Common myeloid progenitor, CD34-positive (primary cell): Measurements from ENCODE around the gene LRRC71.

Experiments
- CTCF ChIA-PET: fragments of 350-600 bp; sonication (Branson Sonifier 250); formaldehyde crosslinking; loops from one replicate; lab custom pipeline; 2021; ENCODE audit warnings: antibody characterized with exemption; lab: Charles Lee
- POLR2A ChIA-PET: fragments of 350-600 bp; sonication (Branson Sonifier 250); formaldehyde crosslinking; loops from one replicate; lab custom pipeline; 2021; ENCODE audit warnings: antibody characterized with exemption; lab: Charles Lee
- DNase-seq, 3 donors: peaks; one replicate each; pipeline versions ENCODE4 v3.0.0 to v3.0.0-alpha.2; 2013
- H3K27ac ChIP-seq, 2 experiments: 1 replicate in 1 of 2; 2 replicates in 1 of 2; pipeline ENCODE4 v1.7.0; 2013; ENCODE audit warnings: inconsistent platforms in 2 of 2, low read length in 2 of 2, mild to moderate bottlenecking in 2 of 2, low read depth in 1 of 2, moderate library complexity in 1 of 2; ENCODE audit not compliant: severe bottlenecking in 2 of 2, insufficient read depth in 1 of 2, poor library complexity in 1 of 2
- H3K27me3 ChIP-seq, 5 experiments: replicated peaks in 2 of 5; 1 replicate in 3 of 5; 2 replicates in 2 of 5; pipeline versions ENCODE4 v1.6.1 to v1.7.0; 2013; ENCODE audit warnings: low read length in 4 of 5, mild to moderate bottlenecking in 2 of 5, moderate library complexity in 2 of 5, inconsistent platforms in 1 of 5; ENCODE audit not compliant: insufficient read depth in 5 of 5, control insufficient read depth in 4 of 5
- H3K36me3 ChIP-seq, 4 experiments: 1 replicate in 2 of 4; 2 replicates in 2 of 4; pipeline versions ENCODE4 v1.6.1 to v1.7.0; 2013; ENCODE audit warnings: low read length in 3 of 4, control low read depth in 1 of 4, mild to moderate bottlenecking in 1 of 4; ENCODE audit not compliant: control insufficient read depth in 4 of 4, insufficient read depth in 4 of 4
- H3K4me1 ChIP-seq, 4 experiments: 1 replicate in 3 of 4; 2 replicates in 1 of 4; pipeline versions ENCODE4 v1.6.1 to v1.7.1; 2013; ENCODE audit warnings: low read length in 3 of 4, mild to moderate bottlenecking in 3 of 4, control low read depth in 1 of 4, inconsistent platforms in 1 of 4, moderate library complexity in 1 of 4; ENCODE audit not compliant: control insufficient read depth in 4 of 4, insufficient read depth in 4 of 4; ENCODE audit errors: control extremely low read depth in 1 of 4
- H3K4me3 ChIP-seq, 7 experiments: 1 replicate in 4 of 7; 2 replicates in 3 of 7; pipeline versions ENCODE4 v1.5.1 to v1.7.0; 2013; ENCODE audit warnings: mild to moderate bottlenecking in 7 of 7, low read length in 6 of 7, moderate library complexity in 6 of 7, inconsistent platforms in 2 of 7, low read depth in 2 of 7, control low read depth in 1 of 7; ENCODE audit not compliant: insufficient read depth in 4 of 7, control insufficient read depth in 1 of 7; ENCODE audit errors: extremely low read depth in 1 of 7
- H3K9me3 ChIP-seq, 5 experiments: 1 replicate in 4 of 5; 2 replicates in 1 of 5; pipeline versions ENCODE4 v1.6.1 to v1.7.1; 2013; ENCODE audit warnings: low read length in 4 of 5, mild to moderate bottlenecking in 2 of 5, inconsistent platforms in 1 of 5, low read depth in 1 of 5, moderate library complexity in 1 of 5; ENCODE audit not compliant: control insufficient read depth in 4 of 5, insufficient read depth in 2 of 5; ENCODE audit errors: control extremely low read depth in 1 of 5
- WGBS: methylation state at CpG from one replicate; pipeline ENCODE4 v1.1.5; 2013; ENCODE audit not compliant: insufficient coverage; 5-methylcytosine and 5-hydroxymethylcytosine counted together

The LRRC71 gene

DNA sequence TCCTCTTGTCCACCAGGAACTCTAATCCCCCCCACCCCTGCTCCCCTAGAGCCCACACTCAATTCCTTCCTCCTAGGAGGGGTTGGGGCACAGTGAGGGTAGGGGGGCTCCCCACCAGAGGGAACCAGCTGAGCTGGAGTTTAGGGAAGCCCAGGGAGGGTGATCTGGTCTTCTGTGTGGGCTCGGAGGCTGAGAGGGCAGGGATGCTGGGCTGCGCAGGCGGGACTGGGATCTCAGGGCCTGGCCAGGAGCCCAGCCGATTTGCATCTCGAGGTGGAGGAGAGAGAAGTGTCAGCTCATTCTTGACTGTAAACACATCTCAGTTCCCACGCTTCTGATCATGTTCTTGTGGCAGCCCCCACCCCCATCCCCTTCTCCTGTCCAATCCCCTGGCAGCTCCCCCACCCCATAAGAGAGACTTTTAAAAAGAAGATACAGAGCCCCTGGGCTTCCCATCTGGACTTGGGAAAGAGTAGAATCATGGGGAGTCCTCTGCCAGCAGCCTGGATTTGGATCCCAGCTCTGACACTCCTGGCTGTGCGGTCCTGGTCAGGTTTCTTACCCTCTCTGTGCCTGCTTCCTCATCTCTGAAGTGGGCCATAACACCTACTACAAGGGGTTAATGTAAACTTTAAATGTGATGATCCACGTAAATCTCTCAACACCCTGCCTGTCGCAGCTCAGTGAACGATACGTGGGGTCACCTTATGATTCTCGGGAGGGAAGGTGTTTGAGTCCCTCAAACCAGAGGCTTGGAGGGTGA, 20.3 kb upstream of the LRRC71 start:
- H3K27me3 ChIP-seq, result no peaks in the 10 kb centered on the region
- peaks cover 0 to 7% (median 3%) of the 10 kb centered on the region in 4 experiments for H3K36me3 ChIP-seq
- POLR2A ChIA-PET, result interaction anchor here (0.6 kb wide), 1 partner anchor 159 kb away, joined by 4 read pairs; the partner anchor contains the start of gene MRPL24
- CTCF ChIA-PET, result interaction anchor here (1.1 to 9.2 kb wide), 7 partner anchors 10 to 174 kb away, joined by 3 to 122 read pairs (median 4); partner anchors contain the start of gene LRRC71
- H3K27ac ChIP-seq, result peak overlapping the region in 1 of 2 experiments; percentile 14
- no peak overlapping the region for H3K4me3 ChIP-seq
- 75% methylated on average over 9 of the region's 12 CpGs for WGBS
- no peak for DNase-seq
- no peaks in the 10 kb centered on the region for H3K9me3 ChIP-seq
- peaks cover 11 to 60% (median 53%) of the 10 kb centered on the region in 4 experiments for H3K4me1 ChIP-seq

DNA sequence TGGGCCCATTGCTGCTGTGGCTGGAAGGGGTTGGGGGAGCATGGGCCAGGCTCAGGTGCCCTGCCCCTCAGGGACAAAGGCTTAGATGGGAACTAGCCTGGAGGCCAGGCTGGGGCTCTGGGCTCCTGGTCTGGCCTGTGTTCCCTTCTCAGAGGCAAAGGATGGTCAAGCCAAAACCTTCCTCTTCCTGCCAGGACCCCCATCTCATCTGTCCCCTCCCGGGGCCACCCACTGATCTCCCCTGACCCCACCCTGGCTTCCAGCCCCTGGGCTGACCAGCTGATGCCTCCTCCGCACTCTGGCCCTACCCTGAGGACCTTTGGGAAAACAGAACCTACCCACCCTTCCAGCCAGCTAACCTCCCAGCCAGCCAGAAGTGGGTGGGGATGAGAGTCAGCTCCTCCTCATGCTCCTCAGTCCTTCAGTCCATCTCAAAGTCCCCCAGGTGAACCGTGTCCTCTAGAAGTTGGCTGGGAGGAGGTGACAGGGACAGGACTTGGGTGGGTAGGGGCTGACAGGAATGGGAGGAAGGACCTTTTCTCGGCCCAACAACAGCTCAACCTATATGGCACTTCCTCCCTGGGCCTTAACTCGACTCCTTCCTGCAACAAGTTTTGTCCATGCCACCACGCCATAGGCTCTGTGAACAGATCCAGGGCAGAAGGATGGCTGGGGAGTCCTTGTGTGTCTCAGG, 19.4 kb upstream of the LRRC71 start:
- H3K4me1 ChIP-seq, result peaks cover 11 to 65% (median 48%) of the 10 kb centered on the region in 4 experiments
- 80% methylated on average over 4 of the region's 6 CpGs for WGBS
- H3K27me3 ChIP-seq, result no peaks in the 10 kb centered on the region
- no peak overlapping the region for H3K27ac ChIP-seq
- peaks cover 0 to 14% (median 3%) of the 10 kb centered on the region in 4 experiments for H3K36me3 ChIP-seq
- ChIA-PET POLR2A (interaction anchor here (0.6 kb wide), 1 partner anchor 11 kb away, joined by 3 read pairs; no protein-coding TSS in a partner anchor), CTCF (interaction anchor here (1.1 to 9.2 kb wide), 9 partner anchors 8 to 175 kb away, joined by 3 to 122 read pairs (median 4); partner anchors contain the start of gene LRRC71)
- no peaks in the 10 kb centered on the region for H3K9me3 ChIP-seq
- no peak for DNase-seq
- no peak overlapping the region for H3K4me3 ChIP-seq

DNA sequence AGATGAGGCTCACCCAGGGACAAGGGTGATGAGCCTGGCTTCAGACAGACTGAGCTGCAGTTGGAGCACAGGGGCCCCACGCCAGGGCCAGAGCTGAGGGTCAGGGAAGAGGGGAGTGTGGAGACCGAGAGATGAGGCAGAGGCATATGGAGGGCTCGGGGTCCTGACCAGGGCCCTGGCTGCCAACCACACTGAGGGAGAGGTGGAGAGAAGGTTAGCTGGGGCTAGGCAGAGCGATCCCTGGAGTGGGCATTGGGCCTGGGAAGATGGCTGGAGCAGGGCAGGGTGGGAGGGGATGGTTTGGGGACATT, 18.9 kb upstream of the LRRC71 start:
- Histone ChIP-seq H3K4me3 (no peak overlapping the region), H3K9me3 (no peaks in the 10 kb centered on the region), H3K4me1 (peaks cover 11 to 67% (median 48%) of the 10 kb centered on the region in 4 experiments), H3K27ac (no peak overlapping the region), H3K36me3 (peaks cover 0 to 18% (median 3%) of the 10 kb centered on the region in 4 experiments), H3K27me3 (no peaks in the 10 kb centered on the region)
- ChIA-PET POLR2A (interaction anchor here (0.6 kb wide), 1 partner anchor 10 kb away, joined by 3 read pairs; no protein-coding TSS in a partner anchor), CTCF (interaction anchor here (1.1 to 9.2 kb wide), 5 partner anchors 9 to 176 kb away, joined by 3 to 122 read pairs (median 4); partner anchors contain the start of gene LRRC71)
- 100% methylated on average over 3 of the region's 4 CpGs for WGBS
- DNase-seq, result no peak

DNA sequence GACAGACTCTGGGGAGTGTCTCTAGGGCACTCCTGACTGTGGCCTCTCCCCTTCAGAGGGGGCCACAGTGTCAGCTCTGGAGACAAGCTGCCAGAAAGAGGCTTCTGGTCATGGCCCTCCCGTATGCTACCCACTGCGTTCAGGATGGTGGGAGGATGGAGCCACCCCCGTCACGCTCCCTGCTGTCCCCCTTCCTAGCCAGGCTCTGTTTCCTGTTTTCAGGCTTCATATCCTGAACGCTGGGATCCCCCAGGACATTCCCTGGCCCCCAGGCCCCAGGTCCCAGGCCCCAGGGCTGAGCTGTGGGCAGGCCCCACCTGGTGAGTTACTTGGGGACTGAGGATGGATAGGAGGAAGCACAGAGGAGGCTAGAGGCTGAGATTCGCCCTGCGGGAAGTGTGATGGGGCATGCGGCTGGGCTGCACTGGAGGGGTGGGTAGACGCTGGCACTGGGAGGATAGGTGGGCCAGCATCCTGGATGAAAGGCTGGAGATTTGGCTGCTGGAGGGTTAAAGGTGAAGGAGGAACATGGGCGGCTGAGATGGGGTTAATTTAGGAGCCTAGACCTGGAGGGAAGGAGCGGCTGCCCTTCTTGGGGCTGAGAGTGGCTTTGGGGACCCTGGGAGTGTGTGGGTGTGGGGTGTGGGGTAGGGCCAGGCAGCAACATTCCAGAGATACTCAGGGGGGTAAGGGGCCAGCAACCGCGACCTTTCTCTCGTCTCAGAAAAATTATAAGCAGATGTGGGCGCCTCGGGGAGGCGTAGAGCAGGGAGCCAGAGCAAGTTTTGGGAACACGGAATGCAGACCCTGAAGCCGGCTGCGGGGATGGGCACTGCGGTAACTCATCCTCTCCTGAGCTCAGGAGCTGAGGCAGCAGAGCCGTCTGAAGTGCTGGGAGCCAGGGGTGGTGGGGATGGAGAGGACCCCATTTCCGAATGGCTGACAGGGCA, 18.2 kb upstream of the LRRC71 start:
- POLR2A ChIA-PET, result interaction anchor here (0.6 kb wide), 1 partner anchor 9 kb away, joined by 3 read pairs; no protein-coding TSS in a partner anchor
- H3K27ac ChIP-seq, result no peak overlapping the region
- no peaks in the 10 kb centered on the region for H3K9me3 ChIP-seq
- H3K36me3 ChIP-seq, result peaks cover 0 to 24% (median 3%) of the 10 kb centered on the region in 4 experiments
- WGBS, result 91% methylated on average over 21 of the region's 23 CpGs
- peaks cover 7 to 67% (median 45%) of the 10 kb centered on the region in 4 experiments for H3K4me1 ChIP-seq
- H3K4me3 ChIP-seq, result no peak overlapping the region
- CTCF ChIA-PET, result interaction anchor here (1.1 to 9.2 kb wide), 4 partner anchors 9 to 176 kb away, joined by 3 to 122 read pairs (median 4); partner anchors contain the start of gene LRRC71
- no peak for DNase-seq
- H3K27me3 ChIP-seq, result no peaks in the 10 kb centered on the region

DNA sequence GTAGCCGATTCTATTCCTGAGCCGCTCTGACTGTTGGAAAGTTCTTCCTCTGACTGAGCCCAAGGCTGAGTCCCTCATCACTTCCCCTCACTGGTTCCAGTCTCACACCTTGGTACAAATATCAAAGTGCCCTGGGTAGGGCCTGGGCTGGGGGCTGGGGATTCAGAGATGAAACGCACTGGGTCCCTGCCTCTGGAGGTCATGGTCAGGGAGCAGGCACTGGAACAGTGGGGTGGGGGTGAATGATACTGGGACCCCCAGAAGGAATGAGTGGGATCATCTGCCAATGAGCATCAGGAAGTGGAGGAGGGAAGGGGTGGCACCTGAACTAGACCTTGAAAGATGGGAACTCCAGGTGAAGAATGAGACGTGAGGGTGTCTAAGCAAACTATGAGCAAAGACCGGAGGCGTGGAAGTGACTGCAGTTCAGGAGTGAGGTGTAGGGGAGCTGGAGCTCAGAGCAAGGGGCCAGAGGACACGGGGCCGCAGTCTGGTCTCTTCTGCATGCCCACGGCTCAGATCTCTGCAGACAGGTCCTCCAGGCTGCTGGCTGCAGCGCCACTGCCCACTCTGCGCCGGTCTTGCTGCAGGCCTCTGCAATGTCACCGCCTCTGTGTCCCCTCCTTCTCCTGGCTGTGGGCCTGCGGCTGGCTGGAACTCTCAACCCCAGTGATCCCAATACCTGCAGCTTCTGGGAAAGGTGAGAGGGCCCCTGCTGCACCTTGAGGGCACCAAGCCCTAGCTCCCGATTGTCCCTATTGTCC, 16.9 kb upstream of the LRRC71 start:
- H3K9me3 ChIP-seq, result no peaks in the 10 kb centered on the region
- no peak overlapping the region for H3K4me3 ChIP-seq
- peaks cover 6 to 60% (median 35%) of the 10 kb centered on the region in 4 experiments for H3K4me1 ChIP-seq
- no peak overlapping the region for H3K27ac ChIP-seq
- ChIA-PET CTCF (interaction anchor here (0.9 to 1.6 kb wide), 2 partner anchors 9 to 17 kb away, joined by 3 to 4 read pairs; partner anchors contain the start of gene LRRC71), POLR2A (no interaction called here)
- DNase-seq, result no peak
- 96% methylated on average over 15 of the region's 15 CpGs for WGBS
- no peaks in the 10 kb centered on the region for H3K27me3 ChIP-seq
- peaks cover 0 to 31% (median 3%) of the 10 kb centered on the region in 4 experiments for H3K36me3 ChIP-seq
